HEK293T (cell line): Measurements from ENCODE around the gene TTC28.
A peak's percentile ranks its signal among the peaks of the same experiment; 100 is the strongest.

Experiments
- CTCF ChIA-PET: fragments of 350-600 bp; formaldehyde crosslinking; extraction: SDS; loops from one replicate; lab custom pipeline; 2021; ENCODE audit warnings: antibody characterized with exemption, inconsistent platforms; lab: Yijun Ruan, JAX
- POLR2A ChIA-PET: fragments of 350-600 bp; formaldehyde crosslinking; extraction: SDS; loops from one replicate; lab custom pipeline; 2020; ENCODE audit warnings: antibody characterized with exemption, inconsistent platforms; lab: Yijun Ruan, JAX
- DNase-seq: peaks from one replicate; pipeline ENCODE4 v3.0.0; 2012; ENCODE audit warnings: mixed read lengths; ENCODE audit errors: extremely low spot score
- ARNT ChIP-seq: fragments of 450-650 bp; IDR thresholded peaks from 2 replicates; pipeline ENCODE4 v1.6.1; 2017; ENCODE audit warnings: mild to moderate bottlenecking
- BHLHE40 ChIP-seq: fragments of 450-650 bp; IDR thresholded peaks from 2 replicates; pipeline ENCODE4 v1.6.1; 2016; ENCODE audit warnings: mild to moderate bottlenecking, moderate library complexity, borderline replicate concordance
- CTBP1 ChIP-seq: fragments of 450-650 bp; IDR thresholded peaks from 2 replicates; pipeline ENCODE4 v1.6.1; 2016; ENCODE audit warnings: borderline replicate concordance
- ELF4 ChIP-seq: fragments of 450-650 bp; IDR thresholded peaks from 2 replicates; pipeline ENCODE4 v1.6.1; 2017; ENCODE audit warnings: antibody characterized with exemption
- FOXA1 ChIP-seq: fragments of 450-650 bp; IDR thresholded peaks from 2 replicates; pipeline ENCODE4 v1.6.1; 2016; ENCODE audit warnings: mild to moderate bottlenecking
- FOXK2 ChIP-seq: fragments of 450-650 bp; IDR thresholded peaks from 2 replicates; pipeline ENCODE4 v1.6.1; 2016; ENCODE audit warnings: mild to moderate bottlenecking
- FOXM1 ChIP-seq: fragments of 450-650 bp; IDR thresholded peaks from 2 replicates; pipeline ENCODE4 v1.6.1; 2017; ENCODE audit warnings: mild to moderate bottlenecking, borderline replicate concordance
- HDGF ChIP-seq: fragments of 450-650 bp; IDR thresholded peaks from 2 replicates; pipeline ENCODE4 v1.6.1; 2017; ENCODE audit warnings: antibody characterized with exemption, borderline replicate concordance
- L3MBTL2 ChIP-seq: fragments of 450-650 bp; conservative IDR thresholded peaks from 2 replicates; pipeline ENCODE4 v1.6.1; 2016; ENCODE audit warnings: mild to moderate bottlenecking
- LEF1 ChIP-seq: fragments of 450-650 bp; IDR thresholded peaks from 2 replicates; pipeline ENCODE4 v1.6.1; 2017; ENCODE audit warnings: mild to moderate bottlenecking, borderline replicate concordance
- NFRKB ChIP-seq: fragments of 450-650 bp; IDR thresholded peaks from 2 replicates; pipeline ENCODE4 v1.6.1; 2016; ENCODE audit warnings: mild to moderate bottlenecking, moderate library complexity
- PKNOX1 ChIP-seq: fragments of 450-650 bp; IDR thresholded peaks from 2 replicates; pipeline ENCODE4 v1.6.1; 2016
- SP1 ChIP-seq: fragments of 450-650 bp; IDR thresholded peaks from 2 replicates; pipeline ENCODE4 v1.6.1; 2017
- SUZ12 ChIP-seq: fragments of 450-650 bp; IDR thresholded peaks from 2 replicates; pipeline ENCODE4 v1.6.1; 2016; ENCODE audit warnings: mild to moderate bottlenecking
- TARDBP ChIP-seq: fragments of 450-650 bp; IDR thresholded peaks from 2 replicates; pipeline ENCODE4 v1.6.1; 2016
- ZNF384 ChIP-seq: fragments of 450-650 bp; IDR thresholded peaks from 2 replicates; pipeline ENCODE4 v1.6.1; 2016

TTC28 gene

GRCh38 chr22:28043266-28043665 lies 636.4 kb downstream of the TTC28 start:
- POLR2A ChIA-PET = interaction anchor here (1.1 kb wide), 1 partner anchor 124 kb away, joined by 3 read pairs; the partner anchor contains the start of gene PITPNB
- TF ChIP-seq TARDBP = no peak
- TF ChIP-seq LEF1 = no peak
- TF ChIP-seq FOXK2 = no peak
- no peak for TF ChIP-seq NFRKB
- no peak for TF ChIP-seq ZNF384
- TF ChIP-seq SP1 = no peak
- no peak for TF ChIP-seq SUZ12
- no peak for TF ChIP-seq PKNOX1
- TF ChIP-seq FOXM1 = no peak
- no peak for TF ChIP-seq ELF4
- TF ChIP-seq HDGF = no peak
- no peak for TF ChIP-seq BHLHE40
- TF ChIP-seq L3MBTL2 = no peak
- no peak for TF ChIP-seq ARNT
- no peak for TF ChIP-seq CTBP1
- TF ChIP-seq FOXA1 = no peak
- CTCF ChIA-PET = interaction anchor here (0.8 kb wide), 1 partner anchor 9 kb away, joined by 3 read pairs; no protein-coding TSS in a partner anchor
- DNase-seq = no peak

GRCh38 chr22:28034760-28035401 lies 644.8 kb downstream of the TTC28 start:
- DNase-seq = no peak
- TF ChIP-seq FOXA1 = no peak
- no peak for TF ChIP-seq L3MBTL2
- peak; percentile 72 for TF ChIP-seq PKNOX1
- CTCF ChIA-PET = interaction anchor here (1.5 kb wide), 1 partner anchor 15 kb away, joined by 4 read pairs; no protein-coding TSS in a partner anchor
- POLR2A ChIA-PET = interaction anchor here (1.1 kb wide), 1 partner anchor 12 kb away, joined by 3 read pairs; no protein-coding TSS in a partner anchor

GRCh38 chr22:28034145-28034759 lies 645.4 kb downstream of the TTC28 start:
- no peak for TF ChIP-seq NFRKB
- TF ChIP-seq PKNOX1 = no peak
- no peak for TF ChIP-seq FOXM1
- TF ChIP-seq SUZ12 = no peak
- no peak for TF ChIP-seq ARNT
- ChIA-PET POLR2A (interaction anchor here (1.1 kb wide), 1 partner anchor 12 kb away, joined by 3 read pairs; no protein-coding TSS in a partner anchor), CTCF (interaction anchor here (1.5 kb wide), 1 partner anchor 14 kb away, joined by 4 read pairs; no protein-coding TSS in a partner anchor)
- no peak for DNase-seq

GRCh38 chr22:28032861-28033260 lies 646.8 kb downstream of the TTC28 start:
- CTCF ChIA-PET = interaction anchor here (0.6 to 1.1 kb wide), 2 partner anchors 18 to 1788 kb away, joined by 3 read pairs; no protein-coding TSS in a partner anchor
- TF ChIP-seq TARDBP (no peak), CTBP1 (no peak), FOXK2 (no peak), SP1 (no peak), BHLHE40 (no peak), SUZ12 (no peak), FOXA1 (no peak), HDGF (no peak)

GRCh38 chr22:28031383-28031922 lies 648.2 kb downstream of the TTC28 start:
- no peak for TF ChIP-seq PKNOX1
- no peak for TF ChIP-seq TARDBP
- TF ChIP-seq NFRKB = no peak
- CTCF ChIA-PET = no interaction called here
- no peak for DNase-seq
- POLR2A ChIA-PET = no interaction called here

More at GRCh38 chr22:28032861-28033260, 646.8 kb downstream of the TTC28 start:
- DNase-seq = no peak
- POLR2A ChIA-PET = interaction anchor here (0.5 kb wide), 1 partner anchor 48 kb away, joined by 4 read pairs; no protein-coding TSS in a partner anchor

GRCh38 chr22:28030473-28030872 lies 649.2 kb downstream of the TTC28 start:
- TF ChIP-seq LEF1 (no peak), L3MBTL2 (no peak), SUZ12 (no peak), SP1 (no peak), ELF4 (no peak), FOXM1 (no peak), BHLHE40 (no peak), NFRKB (no peak), ZNF384 (no peak), HDGF (no peak), FOXK2 (no peak), TARDBP (no peak), ARNT (no peak), CTBP1 (no peak), PKNOX1 (no peak), FOXA1 (no peak)
- ChIA-PET POLR2A (no interaction called here), CTCF (no interaction called here)
- DNase-seq = no peak
